HCT116 (cell line): ENCODE measurements around the gene STAM. TPM values are rescaled to one million over a fixed set of nuclear protein-coding genes. Genes with fewer than 3 reads are reported as not detected.

Experiments used
- ATAC-seq: fragments of 200-7000 bp; cut with Tn5 transposase; 2 replicates; pipeline ENCODE4 v1.9.1; 2020; ENCODE audit warnings: mild to moderate bottlenecking, moderate library complexity
- BruUV-seq: library from RNA; stranded (reverse); fragments of 400-500 nt; replicated peaks from 2 replicates; lab custom pipeline; 2021; lab: Mats Ljungman, UMichigan
- CTCF ChIA-PET: fragments of 300-600 bp; sonication (Branson Sonifier 250); formaldehyde crosslinking; loops from one replicate; lab custom pipeline; 2021; ENCODE audit warnings: antibody characterized with exemption; lab: Charles Lee
- POLR2A ChIA-PET: fragments of 300-600, 350-600 bp; sonication (Branson Sonifier 250); formaldehyde crosslinking; loops from one replicate; lab custom pipeline; 2021; ENCODE audit warnings: antibody characterized with exemption; lab: Charles Lee
- RAD21 ChIA-PET, 2 experiments: fragments of 300-600 bp; sonication (Branson Sonifier 250); formaldehyde crosslinking; loops; one replicate each; lab custom pipeline; 2023; ENCODE audit warnings: low total read pairs in 2 of 2; ENCODE audit not compliant: uncharacterized antibody in 2 of 2, unreplicated experiment in 2 of 2, low non-redundant PET in 1 of 2; lab: Charles Lee
- DNase-seq: peaks from one replicate; pipeline ENCODE4 v3.0.0-alpha.2; 2010; ENCODE audit warnings: low read depth, low spot score
- H2AFZ ChIP-seq: fragments of 200-600 bp; shearing (Covaris generic), sonication (generic); 2 replicates; pipeline ENCODE4 v1.6.1; 2017; ENCODE audit warnings: low read depth, mixed run types, mixed read lengths, antibody characterized with exemption, low read length; ENCODE audit not compliant: poor library complexity, severe bottlenecking
- H3K27ac ChIP-seq: 2 replicates; pipeline ENCODE4 v1.5.1; 2012; ENCODE audit warnings: low read depth, low read length
- H3K27me3 ChIP-seq: fragments of 200-600 bp; sonication (generic); 2 replicates; pipeline ENCODE4 v1.6.1; 2016; ENCODE audit warnings: mixed run types, low read length, mixed read lengths; ENCODE audit not compliant: insufficient read depth
- H3K36me3 ChIP-seq, 2 experiments: fragments of 200-500 bp in 1 of 2; fragments of 200-600 bp in 1 of 2; sonication (Bioruptor generic) in 1 of 2; sonication (generic) in 1 of 2; 2 replicates each; pipeline versions ENCODE4 v1.5.1 to v1.6.1; 2014 to 2016; ENCODE audit warnings: low read length in 2 of 2, inconsistent platforms in 1 of 2, mixed read lengths in 1 of 2, mixed run types in 1 of 2; ENCODE audit not compliant: insufficient read depth in 2 of 2, control insufficient read depth in 1 of 2
- H3K4me1 ChIP-seq, 2 experiments: fragments of 200-600 bp in 1 of 2; sonication (generic) in 1 of 2; 2 replicates each; pipeline versions ENCODE4 v1.5.1 to v1.6.1; 2012 to 2017; ENCODE audit warnings: low read length in 2 of 2, inconsistent platforms in 1 of 2, mild to moderate bottlenecking in 1 of 2, mixed read lengths in 1 of 2, mixed run types in 1 of 2, moderate library complexity in 1 of 2; ENCODE audit not compliant: insufficient read depth in 2 of 2, control insufficient read depth in 1 of 2
- H3K4me2 ChIP-seq: fragments of 200-600 bp; sonication (generic); 2 replicates; pipeline ENCODE4 v1.6.1; 2017; ENCODE audit warnings: mixed run types, low read length, mixed read lengths
- H3K4me3 ChIP-seq, 2 experiments: fragments of 200-600 bp in 1 of 2; sonication (generic) in 1 of 2; replicated peaks in 1 of 2; 2 replicates each; pipeline ENCODE4 v1.5.1; 2011 to 2016; ENCODE audit warnings: low read length in 2 of 2, control low read depth in 1 of 2, low read depth in 1 of 2, mild to moderate bottlenecking in 1 of 2, mixed read lengths in 1 of 2, mixed run types in 1 of 2
- H3K79me2 ChIP-seq: fragments of 200-600 bp; sonication (generic); 2 replicates; pipeline ENCODE4 v1.6.1; 2017; ENCODE audit warnings: mild to moderate bottlenecking, mixed run types, low read length, moderate library complexity, mixed read lengths; ENCODE audit not compliant: insufficient read depth
- H3K9ac ChIP-seq: fragments of 200-600 bp; sonication (generic); 2 replicates; pipeline ENCODE4 v1.6.1; 2016; ENCODE audit warnings: low read length, mixed read lengths
- H3K9me2 ChIP-seq: fragments of 200-600 bp; sonication (generic), shearing (Covaris generic); 2 replicates; pipeline ENCODE4 v1.6.1; 2017; ENCODE audit warnings: mixed run types, mild to moderate bottlenecking, moderate library complexity; ENCODE audit not compliant: insufficient read depth
- H3K9me3 ChIP-seq, 2 experiments: fragments of 200-500 bp in 1 of 2; fragments of 200-600 bp in 1 of 2; sonication (Bioruptor generic) in 1 of 2; sonication (generic) in 1 of 2; 2 replicates each; pipeline ENCODE4 v1.6.1; 2014 to 2017; ENCODE audit warnings: low read length in 2 of 2, mixed read lengths in 2 of 2, inconsistent platforms in 1 of 2, low read depth in 1 of 2, mild to moderate bottlenecking in 1 of 2, mixed run types in 1 of 2, moderate library complexity in 1 of 2; ENCODE audit not compliant: control insufficient read depth in 1 of 2, insufficient read depth in 1 of 2
- H4K20me1 ChIP-seq: fragments of 200-600 bp; sonication (generic), shearing (Covaris generic); 2 replicates; pipeline ENCODE4 v1.6.1; 2017; ENCODE audit warnings: mixed run types, mild to moderate bottlenecking, moderate library complexity; ENCODE audit not compliant: insufficient read depth
- ATF3 ChIP-seq: IDR thresholded peaks from 2 replicates; pipeline ENCODE4 v1.6.1; 2012
- CBX3 ChIP-seq: IDR thresholded peaks from 2 replicates; pipeline ENCODE4 v1.6.1; 2012; ENCODE audit warnings: low read depth
- EZH2 ChIP-seq: fragments of 200-600 bp; sonication (generic); IDR thresholded peaks from 2 replicates; pipeline ENCODE4 v1.6.1; 2017; ENCODE audit warnings: antibody characterized with exemption, mixed run types
- FOSL1 ChIP-seq: IDR thresholded peaks from 2 replicates; pipeline ENCODE4 v1.6.1; 2012; ENCODE audit warnings: low read depth
- JUND ChIP-seq: IDR thresholded peaks from 2 replicates; pipeline ENCODE4 v1.6.1; 2012
- POLR2AphosphoS5 ChIP-seq: IDR thresholded peaks from 2 replicates; pipeline ENCODE4 v1.6.1; 2011; ENCODE audit warnings: mild to moderate bottlenecking, low read depth, low read length, moderate library complexity
- RAD21 ChIP-seq: IDR thresholded peaks from 2 replicates; pipeline ENCODE4 v1.6.1; 2012; ENCODE audit warnings: low read depth, mild to moderate bottlenecking
- SRF ChIP-seq: IDR thresholded peaks from 2 replicates; pipeline ENCODE4 v1.6.1; 2012; ENCODE audit warnings: low read depth
- TCF7L2 ChIP-seq: IDR thresholded peaks from 2 replicates; pipeline ENCODE4 v1.7.0; 2011; ENCODE audit warnings: borderline replicate concordance, inconsistent platforms; ENCODE audit not compliant: insufficient read depth, insufficient read length; ENCODE audit errors: extremely low read depth
- YY1 ChIP-seq: IDR thresholded peaks from 2 replicates; pipeline ENCODE4 v1.6.1; 2011; ENCODE audit warnings: low read length, low read depth, moderate library complexity, mild to moderate bottlenecking; ENCODE audit not compliant: insufficient replicate concordance; ENCODE audit errors: extremely low read depth
- intact Hi-C: fragments of 100-400 bp; cut with micrococcal nuclease; formaldehyde crosslinking; loops from 2 replicates; pipeline ENCODE4 v1.10.0; 2022
- total RNA-seq: library from RNA; stranded (reverse); gene quantifications from one replicate; pipeline ENCODE4 v1.2.1, GENCODE V29; 2021; ENCODE audit not compliant: unreplicated experiment
- TF ChIP-seq, protein P1 (sequence below): IDR thresholded peaks from 2 replicates; pipeline ENCODE4 v1.6.1; 2011; ENCODE audit warnings: mild to moderate bottlenecking, low read length, moderate library complexity; ENCODE audit not compliant: insufficient replicate concordance; ENCODE audit errors: extremely low read depth

The STAM gene
- total RNA-seq, 1 experiment from 2014 or later: 23.0 TPM

DNA sequence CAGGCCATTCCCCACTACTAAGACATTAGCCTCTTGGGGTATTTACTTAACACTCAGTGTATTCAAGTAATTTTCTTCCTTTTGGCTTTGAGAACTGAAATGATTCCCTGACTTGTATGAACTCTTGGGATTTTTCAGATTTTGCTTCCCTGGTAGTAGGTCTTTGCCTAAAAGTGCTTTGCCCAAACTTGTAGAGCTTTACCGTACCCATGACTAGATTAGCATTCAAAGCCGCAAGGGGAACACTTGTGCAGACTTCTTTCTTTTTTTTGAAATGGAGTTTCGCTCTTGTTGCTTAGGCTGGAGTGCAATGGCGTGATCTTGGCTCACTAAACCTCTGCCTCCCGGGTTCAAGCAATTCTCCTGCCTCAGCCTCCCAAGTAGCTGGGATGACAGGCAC is 6.1 kb upstream of the STAM start:
- TF ChIP-seq RAD21 (no peak), SRF (no peak), JUND (no peak), ATF3 (no peak), FOSL1 (no peak), YY1 (no peak), TCF7L2 (no peak), CBX3 (no peak), EZH2 (no peak), POLR2AphosphoS5 (no peak)
- TF ChIP-seq, protein P1, sequence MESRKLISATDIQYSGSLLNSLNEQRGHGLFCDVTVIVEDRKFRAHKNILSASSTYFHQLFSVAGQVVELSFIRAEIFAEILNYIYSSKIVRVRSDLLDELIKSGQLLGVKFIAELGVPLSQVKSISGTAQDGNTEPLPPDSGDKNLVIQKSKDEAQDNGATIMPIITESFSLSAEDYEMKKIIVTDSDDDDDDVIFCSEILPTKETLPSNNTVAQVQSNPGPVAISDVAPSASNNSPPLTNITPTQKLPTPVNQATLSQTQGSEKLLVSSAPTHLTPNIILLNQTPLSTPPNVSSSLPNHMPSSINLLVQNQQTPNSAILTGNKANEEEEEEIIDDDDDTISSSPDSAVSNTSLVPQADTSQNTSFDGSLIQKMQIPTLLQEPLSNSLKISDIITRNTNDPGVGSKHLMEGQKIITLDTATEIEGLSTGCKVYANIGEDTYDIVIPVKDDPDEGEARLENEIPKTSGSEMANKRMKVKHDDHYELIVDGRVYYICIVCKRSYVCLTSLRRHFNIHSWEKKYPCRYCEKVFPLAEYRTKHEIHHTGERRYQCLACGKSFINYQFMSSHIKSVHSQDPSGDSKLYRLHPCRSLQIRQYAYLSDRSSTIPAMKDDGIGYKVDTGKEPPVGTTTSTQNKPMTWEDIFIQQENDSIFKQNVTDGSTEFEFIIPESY: no peak
- RAD21 ChIA-PET: no interaction called here
- ATAC-seq (no peak), DNase-seq (no peak)
- Histone ChIP-seq H4K20me1 (no peaks in the 10 kb centered on the region), H3K4me3 (no peak overlapping the region), H3K36me3 (no peaks in the 10 kb centered on the region), H2AFZ (no peak overlapping the region), H3K4me1 (peaks cover 0 to 7% of the 10 kb centered on the region in 2 experiments; a peak in 2 of 4 replicates), H3K79me2 (peaks cover 14% of the 10 kb centered on the region), H3K27me3 (no peaks in the 10 kb centered on the region), H3K9me3 (peaks cover 0 to 4% of the 10 kb centered on the region in 2 experiments; a peak in 1 of 4 replicates), H3K4me2 (no peak overlapping the region), H3K9me2 (no peaks in the 10 kb centered on the region), H3K9ac (no peak overlapping the region), H3K27ac (no peak overlapping the region)
- CTCF ChIA-PET: no interaction called here
- intact Hi-C loops: no loop called here
- POLR2A ChIA-PET: no interaction called here
- BruUV-seq: no TSS peak
